A673 (cell line): ENCODE measurements around the gene CEACAM16. TPM values are rescaled to one million over a fixed set of nuclear protein-coding genes. Genes with fewer than 3 reads are reported as not detected.
"Not testable (repeated sequence)": the region's sequence is repeated elsewhere in the genome, so short reads cannot be mapped to it uniquely, and the experiment has no call there.

Source experiments
- BruUV-seq: library from RNA; stranded (reverse); fragments of 400-500 nt; replicated peaks from 2 replicates; lab custom pipeline; 2021; lab: Mats Ljungman, UMichigan
- CTCF ChIA-PET: fragments of 300-600 bp; sonication (Branson Sonifier 250); formaldehyde crosslinking; loops from one replicate; lab custom pipeline; 2022; ENCODE audit warnings: antibody characterized with exemption; lab: Charles Lee
- POLR2A ChIA-PET: fragments of 300-600 bp; sonication (Branson Sonifier 250); formaldehyde crosslinking; loops from one replicate; lab custom pipeline; 2022; ENCODE audit warnings: antibody characterized with exemption; ENCODE audit not compliant: low non-redundant PET; lab: Charles Lee
- DNase-seq: peaks from one replicate; pipeline ENCODE4 v3.0.0-alpha.2; 2015; ENCODE audit warnings: low spot score
- H3K27ac ChIP-seq: fragments of 200-600 bp; sonication (generic); 2 replicates; pipeline ENCODE4 v1.5.1; 2016; ENCODE audit warnings: mixed run types, low read depth, mild to moderate bottlenecking, mixed read lengths, antibody characterized with exemption, low read length; ENCODE audit not compliant: poor library complexity, severe bottlenecking
- H3K27me3 ChIP-seq: fragments of 200-600 bp; sonication (generic); replicated peaks from 2 replicates; pipeline ENCODE4 v1.6.1; 2017; ENCODE audit warnings: mixed run types, low read depth, mild to moderate bottlenecking, mixed read lengths, antibody characterized with exemption, low read length; ENCODE audit not compliant: insufficient read depth, poor library complexity
- H3K36me3 ChIP-seq: fragments of 200-600 bp; sonication (generic); 2 replicates; pipeline ENCODE4 v1.6.1; 2016; ENCODE audit warnings: mixed run types, mild to moderate bottlenecking, mixed read lengths, antibody characterized with exemption, low read length; ENCODE audit not compliant: insufficient read depth, poor library complexity, severe bottlenecking
- H3K4me1 ChIP-seq: fragments of 200-600 bp; sonication (generic); 2 replicates; pipeline ENCODE4 v1.6.1; 2017; ENCODE audit warnings: mixed run types, mild to moderate bottlenecking, mixed read lengths, antibody characterized with exemption, low read length; ENCODE audit not compliant: insufficient read depth, poor library complexity, severe bottlenecking
- H3K4me3 ChIP-seq: fragments of 200-600 bp; sonication (generic); 2 replicates; pipeline ENCODE4 v1.5.1; 2016; ENCODE audit warnings: low read depth, mixed run types, mild to moderate bottlenecking, mixed read lengths, low read length; ENCODE audit not compliant: poor library complexity, severe bottlenecking
- H3K9me3 ChIP-seq: fragments of 200-600 bp; sonication (generic); 2 replicates; pipeline ENCODE4 v1.6.1; 2016; ENCODE audit warnings: mixed run types, low read depth, mild to moderate bottlenecking, mixed read lengths, antibody characterized with exemption, low read length; ENCODE audit not compliant: poor library complexity, severe bottlenecking
- CTCF ChIP-seq: fragments of 300-800, 200-600 bp; sonication (generic); conservative IDR thresholded peaks from 2 replicates; pipeline ENCODE4 v1.5.1; 2017; ENCODE audit warnings: low read depth, mild to moderate bottlenecking, antibody characterized with exemption, low read length, moderate library complexity, mixed read lengths
- EZH2 ChIP-seq: fragments of 200-600 bp; sonication (generic); IDR thresholded peaks from 2 replicates; pipeline ENCODE4 v1.6.1; 2017; ENCODE audit warnings: borderline replicate concordance, low read depth, mild to moderate bottlenecking, mixed read lengths, antibody characterized with exemption, low read length; ENCODE audit not compliant: poor library complexity, severe bottlenecking
- intact Hi-C: fragments of 100-400 bp; cut with micrococcal nuclease; formaldehyde crosslinking; loops from one replicate; pipeline ENCODE4 v1.10.0; 2022; ENCODE audit not compliant: unreplicated experiment
- total RNA-seq: library from RNA; stranded (reverse); gene quantifications from 2 replicates; pipeline ENCODE4 v1.2.3, GENCODE V29; 2021

CEACAM16 gene
- total RNA-seq, 1 experiment from 2014 or later = not detected

DNA sequence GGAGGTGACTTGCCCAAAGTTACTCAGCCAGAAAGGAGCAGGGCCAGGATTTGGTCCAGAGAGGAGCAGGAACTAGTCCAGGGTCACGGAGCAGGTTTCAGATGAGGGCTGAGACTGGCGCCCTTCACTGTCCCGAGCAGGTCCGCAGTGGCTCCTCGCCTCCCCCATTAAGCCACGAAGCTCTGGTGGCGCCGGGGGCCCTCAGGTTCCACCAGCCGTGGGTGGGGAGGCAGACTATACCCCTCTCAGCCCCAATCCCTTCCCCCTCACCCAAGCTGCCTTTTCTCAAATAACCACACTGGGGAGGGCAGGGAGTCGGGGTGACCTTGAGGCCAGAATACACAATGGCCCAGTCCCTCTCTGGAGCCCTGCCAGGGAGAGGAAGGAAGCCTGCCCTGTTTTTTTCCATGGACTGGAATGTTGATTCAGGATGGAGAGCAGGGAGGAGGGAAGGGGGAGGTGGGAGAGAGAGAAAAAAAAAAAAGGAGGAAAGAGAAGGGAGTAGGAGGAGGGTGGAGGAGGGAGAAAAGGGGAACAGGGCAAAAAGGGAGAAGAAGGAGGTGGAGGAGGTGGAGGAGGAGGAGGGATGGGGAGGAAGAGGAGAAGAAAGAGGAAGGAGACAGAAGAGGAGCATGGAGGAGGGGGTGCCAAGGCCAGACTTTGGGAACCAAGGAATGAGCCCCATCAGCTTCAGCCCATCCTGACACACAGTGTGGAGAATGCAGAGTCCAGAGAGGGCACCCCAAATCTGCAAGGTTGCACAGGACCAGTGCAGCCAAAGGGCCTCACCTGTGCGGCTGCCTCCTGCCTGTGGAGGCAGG is 19.7 kb downstream of the CEACAM16 start:
- ChIA-PET POLR2A (no interaction called here), CTCF (interaction anchor here (0.6 to 0.7 kb wide), 2 partner anchors 126 to 130 kb away, joined by 3 to 5 read pairs; no protein-coding TSS in a partner anchor)
- no peaks in the 10 kb centered on the region for H3K36me3 ChIP-seq
- TF ChIP-seq CTCF (no peak), EZH2 (no peak)
- H3K4me1 ChIP-seq = no peaks in the 10 kb centered on the region
- no peaks in the 10 kb centered on the region for H3K9me3 ChIP-seq
- no peak for DNase-seq
- H3K4me3 ChIP-seq = no peak overlapping the region
- BruUV-seq = no TSS peak
- no peaks in the 10 kb centered on the region for H3K27me3 ChIP-seq
- intact Hi-C loops = no loop called here
- H3K27ac ChIP-seq = no peak overlapping the region

DNA sequence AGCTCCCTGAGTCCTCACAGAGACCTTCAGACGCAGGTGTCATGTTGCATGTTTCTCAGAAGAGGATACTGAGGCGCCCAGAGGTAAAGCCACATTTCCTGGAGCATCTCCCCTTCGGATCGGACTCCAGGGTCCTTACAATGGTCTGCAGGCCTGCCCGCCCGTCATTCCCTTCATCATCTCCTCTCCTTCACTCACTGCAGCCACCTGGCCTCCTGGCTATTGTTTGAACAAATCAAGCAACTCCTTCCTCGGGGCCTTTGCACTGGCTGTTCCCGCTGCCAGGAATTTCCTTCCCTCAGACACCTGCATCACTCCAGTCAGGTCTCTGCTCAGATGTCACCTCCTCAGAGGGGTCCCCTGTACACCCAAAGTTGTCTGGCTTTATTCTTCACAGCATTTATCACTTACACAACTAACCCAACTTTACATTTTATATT is 20.3 kb downstream of the CEACAM16 start:
- Histone ChIP-seq H3K4me3 (no peak overlapping the region), H3K9me3 (no peaks in the 10 kb centered on the region), H3K36me3 (no peaks in the 10 kb centered on the region), H3K27ac (no peak overlapping the region), H3K4me1 (no peaks in the 10 kb centered on the region), H3K27me3 (no peaks in the 10 kb centered on the region)
- TF ChIP-seq EZH2 (no peak), CTCF (no peak)
- BruUV-seq = no TSS peak
- ChIA-PET POLR2A (no interaction called here), CTCF (no interaction called here)
- no peak for DNase-seq
- intact Hi-C loops = no loop called here

- H3K27ac ChIP-seq, H3K27me3 ChIP-seq, BruUV-seq, POLR2A ChIA-PET, DNase-seq, H3K36me3 ChIP-seq, H3K4me3 ChIP-seq, H3K9me3 ChIP-seq, H3K4me1 ChIP-seq: not testable (repeated sequence)
- CTCF ChIA-PET = interaction anchor here (1.2 kb wide), 1 partner anchor 50 kb away, joined by 4 read pairs; no protein-coding TSS in a partner anchor
- intact Hi-C loops = loop anchor here (5.0 kb wide), 1 partner anchor 232 kb away; no protein-coding TSS in a partner anchor
Measured at GRCh38 chr19:44720396-44720795, 21.4 kb downstream of the CEACAM16 start.
